Adipose tissue (tissue), 3 donors: Measurements from ENCODE around the gene MT1B. TPM values are rescaled to one million over a fixed set of nuclear protein-coding genes. Genes with fewer than 3 reads are reported as not detected.

Source experiments
- H3K27ac ChIP-seq: one replicate; pipeline ENCODE4 v1.5.1; 2013; ENCODE audit warnings: low read depth, low read length
- WGBS, 3 donors: extraction: QIAGEN DNeasy Blood & Tissue Kit; methylation state at CpG; one replicate each; pipeline ENCODE4 v1.1.7; 2013; 5-methylcytosine and 5-hydroxymethylcytosine counted together
- polyA plus RNA-seq, 3 donors: library from polyadenylated mRNA; stranded (reverse); fragments of 200-250 nt; gene quantifications; one replicate each; pipeline ENCODE4 v1.2.3, GENCODE V29; 2013
- donor health status: healthy with polysubstance abuse.
- donor health status: Bipolar disorder and iron deficiency.
- donor health status: healthy.

The MT1B gene
- polyA plus RNA-seq, 3 donors, result 9.3 TPM; not detected in 2

GRCh38 chr16:56633535-56633934, 18.2 kb upstream of the MT1B start:
- 45 to 63% (median 51%) methylated on average over 7 of the region's 7 CpGs for WGBS, 3 donors
- no peak overlapping the region for H3K27ac ChIP-seq

GRCh38 chr16:56634715-56635440, 16.8 kb upstream of the MT1B start:
- 28 to 60% (median 38%) methylated on average over 43 to 47 of the region's 47 CpGs for WGBS, 3 donors
- no peak overlapping the region for H3K27ac ChIP-seq

DNA sequence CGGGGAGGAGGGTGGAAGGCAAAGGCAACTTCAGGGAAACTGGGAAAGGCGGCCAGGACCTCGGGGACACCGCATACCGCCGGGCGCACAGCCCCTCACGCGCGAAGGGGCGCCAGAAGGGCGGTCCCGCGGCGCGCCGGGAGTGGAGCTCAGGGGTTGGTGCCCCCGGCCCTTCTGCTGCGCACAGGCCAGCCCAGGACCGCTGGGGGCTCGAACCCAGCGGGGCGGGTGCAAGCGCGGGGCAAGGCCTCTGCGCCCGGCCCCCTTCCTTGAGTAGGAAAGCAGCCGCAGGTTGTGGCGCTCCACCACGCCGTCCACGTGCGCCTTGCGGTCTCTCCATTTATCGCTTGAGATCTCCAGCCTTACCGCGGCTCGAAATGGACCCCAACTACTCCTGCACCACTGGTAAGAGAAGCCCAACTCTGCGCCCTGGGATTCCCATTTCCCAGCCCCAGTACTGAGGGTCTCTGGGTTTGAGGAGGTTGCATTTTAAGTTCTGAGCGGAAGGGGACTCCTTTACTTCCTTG, 16.2 kb upstream of the MT1B start:
- WGBS, 3 donors, result 21 to 56% (median 25%) methylated on average over 32 to 40 of the region's 40 CpGs

GRCh38 chr16:56636616-56637413, 14.9 kb upstream of the MT1B start:
- no peak overlapping the region for H3K27ac ChIP-seq
- WGBS, 3 donors, result 55 to 78% (median 60%) methylated on average over 9 of the region's 9 CpGs

More for the DNA sequence above, 16.2 kb upstream of the MT1B start:
- H3K27ac ChIP-seq, result no peak overlapping the region

GRCh38 chr16:56637814-56638750, 13.6 kb upstream of the MT1B start, which contains the start of gene MT1A:
Gene MT1A, plus strand, starts transcription at chr16:56638666. Its CDS starts 73 bp downstream, at chr16:56638739.
- H3K27ac ChIP-seq, result peak within 1 kb of the TSS; percentile 52
- WGBS, 3 donors, result 7 to 12% (median 10%) methylated on average over 64 to 68 of the region's 68 CpGs

- 29 to 76% (median 69%) methylated on average over 1 of the region's 1 CpG for WGBS, 3 donors
- H3K27ac ChIP-seq, result no peak overlapping the region
These were observed 12.6 kb upstream of the MT1B start for GRCh38 chr16:56639045-56639444.

DNA sequence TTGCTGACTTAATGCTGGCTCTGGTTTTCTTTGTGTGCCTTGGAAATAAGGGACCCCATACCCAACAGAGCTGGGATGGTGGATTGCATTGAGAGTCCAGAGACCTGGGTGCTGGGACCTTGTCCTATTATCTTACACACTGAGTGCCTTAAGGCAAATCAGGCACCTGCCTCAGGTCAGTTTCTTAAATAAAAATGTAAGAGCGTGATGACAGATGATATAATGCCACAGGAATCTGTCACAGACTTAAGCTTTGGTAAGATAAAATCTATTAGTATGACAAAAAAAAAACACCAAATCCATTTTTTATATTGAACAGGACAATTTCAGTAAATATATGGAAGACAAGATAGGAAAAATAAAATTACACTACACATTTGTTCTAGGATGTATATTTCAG, 11.6 kb upstream of the MT1B start:
- H3K27ac ChIP-seq, result no peak overlapping the region
- WGBS, 3 donors, result 74 to 95% (median 92%) methylated on average over 1 of the region's 1 CpG

- WGBS, 3 donors, result 89 to 100% (median 93%) methylated on average over 2 of the region's 2 CpGs
- H3K27ac ChIP-seq, result no peak overlapping the region
These were observed 10.5 kb upstream of the MT1B start for GRCh38 chr16:56641166-56641565.

DNA sequence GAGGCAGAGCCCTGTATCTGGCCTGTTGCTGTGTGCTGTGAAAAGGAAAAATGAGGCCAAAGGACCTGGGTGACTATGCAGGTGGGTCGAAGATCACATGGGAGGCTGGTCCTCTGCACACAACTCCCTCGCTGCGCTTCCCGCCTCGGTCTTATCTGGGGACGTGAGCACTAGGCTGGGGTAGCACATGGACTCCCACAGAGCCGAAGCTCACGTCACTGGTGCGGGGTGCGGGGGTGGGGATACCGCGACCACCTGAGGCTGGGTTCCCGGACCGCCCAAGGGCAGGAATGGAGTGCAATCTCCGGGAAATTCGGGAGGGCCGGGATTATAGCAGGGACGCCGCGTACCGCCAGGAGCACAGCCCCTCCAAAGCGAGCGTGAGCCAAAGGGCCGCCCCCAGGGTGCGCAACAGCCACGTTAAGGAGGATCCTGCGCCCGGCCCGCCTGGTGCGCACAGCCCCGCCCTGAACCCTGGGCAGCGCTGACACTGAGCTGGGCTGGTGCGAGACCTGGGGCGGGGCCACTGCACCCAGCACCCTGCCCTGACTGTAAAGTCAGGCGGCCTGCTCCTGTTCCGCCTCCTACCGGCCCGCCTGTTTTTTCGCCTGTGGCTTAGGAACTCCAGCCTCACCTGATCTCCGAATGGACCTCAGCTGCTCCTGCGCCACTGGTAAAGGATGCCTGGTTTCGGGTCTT, 8.5 kb upstream of the MT1B start:
- H3K27ac ChIP-seq, result no peak overlapping the region
- 2 to 7% (median 5%) methylated on average over 38 to 42 of the region's 42 CpGs for WGBS, 3 donors

GRCh38 chr16:56643833-56644232, 7.9 kb upstream of the MT1B start:
- WGBS, 3 donors, result 43 to 58% (median 50%) methylated on average over 5 of the region's 5 CpGs
- no peak overlapping the region for H3K27ac ChIP-seq

- no peak overlapping the region for H3K27ac ChIP-seq
- 81 to 95% (median 90%) methylated on average over 1 of the region's 1 CpG for WGBS, 3 donors
These were observed 6.4 kb upstream of the MT1B start for GRCh38 chr16:56645311-56645710.

- no peak overlapping the region for H3K27ac ChIP-seq
- WGBS, 3 donors, result 0% methylated on average over 1 of the region's 1 CpG
These were observed 5.8 kb upstream of the MT1B start for GRCh38 chr16:56645838-56646237.

GRCh38 chr16:56647641-56648431, 3.9 kb upstream of the MT1B start:
- 36 to 48% (median 39%) methylated on average over 32 to 33 of the region's 33 CpGs for WGBS, 3 donors
- no peak overlapping the region for H3K27ac ChIP-seq

GRCh38 chr16:56649271-56649670, 2.4 kb upstream of the MT1B start:
- 86 to 100% (median 88%) methylated on average over 2 of the region's 2 CpGs for WGBS, 3 donors
- no peak overlapping the region for H3K27ac ChIP-seq

GRCh38 chr16:56649820-56650219, 1.9 kb upstream of the MT1B start:
- no peak overlapping the region for H3K27ac ChIP-seq
- WGBS, 3 donors, result 73 to 86% (median 82%) methylated on average over 3 of the region's 3 CpGs

GRCh38 chr16:56652600-56652999, 914 bp downstream of the MT1B start:
- 50 to 59% (median 55%) methylated on average over 1 of the region's 1 CpG for WGBS, 3 donors
- no peak overlapping the region for H3K27ac ChIP-seq

- WGBS, 3 donors, result 87 to 90% (median 89%) methylated on average over 7 of the region's 7 CpGs
These were observed 1.5 kb downstream of the MT1B start for GRCh38 chr16:56653218-56653617.

More at GRCh38 chr16:56653218-56653617, 1.5 kb downstream of the MT1B start:
- H3K27ac ChIP-seq, result no peak overlapping the region
